SK-N-DZ (cell line): ENCODE results near the gene MBTD1.
"Not testable (repeated sequence)": the region's sequence is repeated elsewhere in the genome, so short reads cannot be mapped to it uniquely, and the experiment has no call there.

Experiments
- DNase-seq: peaks from one replicate; pipeline ENCODE4 v3.0.0-alpha.2; 2015; ENCODE audit warnings: low spot score

The MBTD1 gene

GRCh38 chr17:51255673-51256072, 4.2 kb downstream of the MBTD1 start:
- DNase-seq, result no peak

- no peak for DNase-seq
Observed at GRCh38 chr17:51251010-51251409, 8.8 kb downstream of the MBTD1 start.

- no peak for DNase-seq
Observed at GRCh38 chr17:51250314-51250840, 9.5 kb downstream of the MBTD1 start.

GRCh38 chr17:51245535-51245934, 14.3 kb downstream of the MBTD1 start:
- no peak for DNase-seq

GRCh38 chr17:51244041-51244440, 15.8 kb downstream of the MBTD1 start:
- no peak for DNase-seq

- DNase-seq, result no peak
Observed at GRCh38 chr17:51240275-51240674, 19.6 kb downstream of the MBTD1 start.

- DNase-seq, result no peak
Observed at GRCh38 chr17:51238255-51238887, 21.5 kb downstream of the MBTD1 start.

- no peak for DNase-seq
Observed at GRCh38 chr17:51234162-51234561, 25.7 kb downstream of the MBTD1 start.

- DNase-seq, result no peak
Observed at GRCh38 chr17:51231999-51232398, 27.9 kb downstream of the MBTD1 start.

- no peak for DNase-seq
Observed at GRCh38 chr17:51230306-51230705, 29.5 kb downstream of the MBTD1 start.

GRCh38 chr17:51229889-51230288, 30.0 kb downstream of the MBTD1 start:
- no peak for DNase-seq

- no peak for DNase-seq
Observed at GRCh38 chr17:51228161-51228560, 31.7 kb downstream of the MBTD1 start.

GRCh38 chr17:51225523-51225922, 34.3 kb downstream of the MBTD1 start:
- DNase-seq, result not testable (repeated sequence)

GRCh38 chr17:51224402-51225262, 35.2 kb downstream of the MBTD1 start:
- no peak for DNase-seq

- no peak for DNase-seq
Observed at GRCh38 chr17:51221322-51221721, 38.5 kb downstream of the MBTD1 start.

GRCh38 chr17:51217946-51218345, 41.9 kb downstream of the MBTD1 start:
- no peak for DNase-seq

- no peak for DNase-seq
Observed at GRCh38 chr17:51214920-51215319, 44.9 kb downstream of the MBTD1 start.

- peak; percentile 44 for DNase-seq
Observed at GRCh38 chr17:51203838-51204237, 56.0 kb downstream of the MBTD1 start.

- no peak for DNase-seq
Observed at GRCh38 chr17:51200846-51201245, 59.0 kb downstream of the MBTD1 start.

- DNase-seq, result no peak
Observed at GRCh38 chr17:51200295-51200694, 59.6 kb downstream of the MBTD1 start.

GRCh38 chr17:51197754-51198153, 62.1 kb downstream of the MBTD1 start:
- DNase-seq, result no peak

- no peak for DNase-seq
Observed at GRCh38 chr17:51191895-51192294, 68.0 kb downstream of the MBTD1 start.

GRCh38 chr17:51189628-51190027, 70.2 kb downstream of the MBTD1 start:
- DNase-seq, result no peak
